GM12874 (cell line): ENCODE measurements around the gene NHSL2.

Experiments used
- CTCF ChIP-seq: IDR thresholded peaks from 2 replicates; pipeline ENCODE4 v1.5.1; 2011; ENCODE audit warnings: low read depth, mild to moderate bottlenecking, control low read depth, low read length, moderate library complexity; ENCODE audit not compliant: insufficient read depth

Gene NHSL2

GRCh38 chrX:72100051-72100755, 189.6 kb downstream of the NHSL2 start:
- TF ChIP-seq CTCF, result no peak

- TF ChIP-seq CTCF, result no peak
These were observed 190.2 kb downstream of the NHSL2 start for GRCh38 chrX:72100824-72101351.

GRCh38 chrX:72101597-72102037, 191.0 kb downstream of the NHSL2 start:
- no peak for TF ChIP-seq CTCF

- TF ChIP-seq CTCF, result no peak
These were observed 191.5 kb downstream of the NHSL2 start for GRCh38 chrX:72102126-72102525.

- TF ChIP-seq CTCF, result no peak
These were observed 192.1 kb downstream of the NHSL2 start for GRCh38 chrX:72102760-72103159.

GRCh38 chrX:72105436-72105835, 194.8 kb downstream of the NHSL2 start:
- no peak for TF ChIP-seq CTCF

GRCh38 chrX:72107320-72107719, 196.7 kb downstream of the NHSL2 start:
- no peak for TF ChIP-seq CTCF
